ENCODE results near the gene SLC6A17. TPM values are rescaled to one million over a fixed set of nuclear protein-coding genes. Genes with fewer than 3 reads are reported as not detected.
A peak's percentile ranks its signal among the peaks of the same experiment; 100 is the strongest.

SLC6A17 gene
- total and polyA plus RNA-seq, 9 of the 15 experiments (the other 6 are each of a cell fraction or from before 2014, with no cell fraction given), result not detected

DNA sequence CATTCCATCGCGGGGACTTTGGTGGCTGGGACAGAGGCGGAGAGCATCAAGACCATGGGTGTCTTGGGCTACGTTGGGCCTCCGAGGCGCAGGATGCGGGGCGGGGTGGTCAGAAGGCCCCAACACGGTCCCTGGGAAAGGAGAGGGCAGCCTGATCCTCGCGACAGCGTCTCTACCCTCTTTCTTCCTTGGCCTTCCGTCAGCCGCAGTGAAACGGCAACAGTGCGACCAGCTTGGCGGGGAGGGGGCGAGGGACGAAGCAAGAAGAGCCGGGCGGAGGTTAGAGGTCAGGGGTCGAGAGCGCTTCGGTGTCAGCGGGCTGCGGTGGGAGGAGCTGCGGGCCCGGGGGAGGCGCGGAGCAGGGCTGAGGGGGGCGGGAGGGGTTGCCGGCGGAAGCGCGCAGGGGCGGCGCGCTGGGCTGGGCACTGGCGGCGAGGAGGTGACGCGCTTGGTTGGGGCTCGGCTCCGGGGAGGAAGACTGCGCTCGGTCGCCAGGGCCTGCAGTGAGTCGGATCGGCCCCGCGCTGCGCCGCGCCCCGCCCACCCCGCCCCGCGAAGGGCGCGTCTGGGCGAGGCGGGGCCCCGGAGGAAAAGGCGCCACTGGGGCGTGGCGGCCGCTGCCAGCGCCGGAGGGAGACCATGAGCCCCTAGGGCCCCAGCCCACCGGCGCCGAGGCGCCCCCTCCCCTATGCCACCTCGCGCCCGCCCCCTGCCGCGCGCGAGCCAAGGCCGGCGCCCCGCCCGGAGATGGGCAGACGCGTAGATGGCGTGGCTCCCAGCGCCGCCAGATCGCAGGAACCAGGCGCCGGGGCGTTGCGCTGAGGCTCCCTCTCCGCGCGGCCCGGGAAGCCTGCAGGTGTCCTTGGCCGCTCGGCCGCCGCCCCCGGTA lies 59.7 kb downstream of the SLC6A17 start, which contains the start of gene KCNC4 (continued):
- peak; percentile 62 for TF ChIP-seq CCNT2 (IDR thresholded peaks at IDR 0.05; ENCODE audit: borderline replicate concordance, extremely low read depth, insufficient read length, low read depth, low read length)
- TF ChIP-seq, protein P1, sequence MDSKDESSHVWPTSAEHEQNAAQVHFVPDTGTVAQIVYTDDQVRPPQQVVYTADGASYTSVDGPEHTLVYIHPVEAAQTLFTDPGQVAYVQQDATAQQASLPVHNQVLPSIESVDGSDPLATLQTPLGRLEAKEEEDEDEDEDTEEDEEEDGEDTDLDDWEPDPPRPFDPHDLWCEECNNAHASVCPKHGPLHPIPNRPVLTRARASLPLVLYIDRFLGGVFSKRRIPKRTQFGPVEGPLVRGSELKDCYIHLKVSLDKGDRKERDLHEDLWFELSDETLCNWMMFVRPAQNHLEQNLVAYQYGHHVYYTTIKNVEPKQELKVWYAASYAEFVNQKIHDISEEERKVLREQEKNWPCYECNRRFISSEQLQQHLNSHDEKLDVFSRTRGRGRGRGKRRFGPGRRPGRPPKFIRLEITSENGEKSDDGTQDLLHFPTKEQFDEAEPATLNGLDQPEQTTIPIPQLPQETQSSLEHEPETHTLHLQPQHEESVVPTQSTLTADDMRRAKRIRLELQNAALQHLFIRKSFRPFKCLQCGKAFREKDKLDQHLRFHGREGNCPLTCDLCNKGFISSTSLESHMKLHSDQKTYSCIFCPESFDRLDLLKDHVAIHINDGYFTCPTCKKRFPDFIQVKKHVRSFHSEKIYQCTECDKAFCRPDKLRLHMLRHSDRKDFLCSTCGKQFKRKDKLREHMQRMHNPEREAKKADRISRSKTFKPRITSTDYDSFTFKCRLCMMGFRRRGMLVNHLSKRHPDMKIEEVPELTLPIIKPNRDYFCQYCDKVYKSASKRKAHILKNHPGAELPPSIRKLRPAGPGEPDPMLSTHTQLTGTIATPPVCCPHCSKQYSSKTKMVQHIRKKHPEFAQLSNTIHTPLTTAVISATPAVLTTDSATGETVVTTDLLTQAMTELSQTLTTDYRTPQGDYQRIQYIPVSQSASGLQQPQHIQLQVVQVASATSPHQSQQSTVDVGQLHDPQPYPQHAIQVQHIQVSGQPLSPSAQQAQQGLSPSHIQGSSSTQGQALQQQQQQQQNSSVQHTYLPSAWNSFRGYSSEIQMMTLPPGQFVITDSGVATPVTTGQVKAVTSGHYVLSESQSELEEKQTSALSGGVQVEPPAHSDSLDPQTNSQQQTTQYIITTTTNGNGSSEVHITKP (IDR thresholded peaks at IDR 0.05; ENCODE audit: partially characterized antibody), result no peak
- TF ChIP-seq, protein P2, sequence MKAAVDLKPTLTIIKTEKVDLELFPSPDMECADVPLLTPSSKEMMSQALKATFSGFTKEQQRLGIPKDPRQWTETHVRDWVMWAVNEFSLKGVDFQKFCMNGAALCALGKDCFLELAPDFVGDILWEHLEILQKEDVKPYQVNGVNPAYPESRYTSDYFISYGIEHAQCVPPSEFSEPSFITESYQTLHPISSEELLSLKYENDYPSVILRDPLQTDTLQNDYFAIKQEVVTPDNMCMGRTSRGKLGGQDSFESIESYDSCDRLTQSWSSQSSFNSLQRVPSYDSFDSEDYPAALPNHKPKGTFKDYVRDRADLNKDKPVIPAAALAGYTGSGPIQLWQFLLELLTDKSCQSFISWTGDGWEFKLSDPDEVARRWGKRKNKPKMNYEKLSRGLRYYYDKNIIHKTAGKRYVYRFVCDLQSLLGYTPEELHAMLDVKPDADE (conservative IDR thresholded peaks at IDR 0.05; ENCODE audit: control insufficient read depth, low read depth, low read length), result peak; percentile 21
- TF ChIP-seq SNRNP70 (optimal IDR thresholded peaks at IDR 0.05; ENCODE audit: low read depth, low read length), result no peak
- no peak for TF ChIP-seq ZKSCAN8 (CRISPR knock-in tag; IDR thresholded peaks at IDR 0.05)
- TF ChIP-seq KLF16 (IDR thresholded peaks at IDR 0.05), result no peak
- TF ChIP-seq HMGN3 (IDR thresholded peaks at IDR 0.05; ENCODE audit: borderline replicate concordance, extremely low read depth, insufficient read length, low read depth, low read length), result peak; percentile 31
- TF ChIP-seq ZNF282 (CRISPR knock-in tag; IDR thresholded peaks at IDR 0.05), result no peak
- TF ChIP-seq KDM2B (CRISPR knock-in tag; IDR thresholded peaks at IDR 0.05), result peak; percentile 17; the same call in 1 of the 2 replicates
- no peak for TF ChIP-seq ZNF551 (CRISPR knock-in tag; IDR thresholded peaks at IDR 0.05)
- no peak for TF ChIP-seq BCOR (IDR thresholded peaks at IDR 0.05)
- peak; percentile 20; the same call in 1 of the 2 replicates for TF ChIP-seq HNRNPL (IDR thresholded peaks at IDR 0.05; ENCODE audit: low read depth, low read length)

All from K562 (cell line).